ENCODE data around the gene WASL. TPM values are rescaled to one million over a fixed set of nuclear protein-coding genes. Genes with fewer than 3 reads are reported as not detected.

The WASL gene
- total RNA-seq, 4 donors from 2014 or later: 29.3 to 40.0 (median 29.7) TPM

- Histone ChIP-seq H3K36me3 (no peaks in the 10 kb centered on the region), H3K4me1 (peaks cover 14% of the 10 kb centered on the region), H3K27me3 (no peaks in the 10 kb centered on the region), H3K27ac (no peak overlapping the region), H3K9me3 (no peaks in the 10 kb centered on the region), H3K4me3 (no peak overlapping the region)
- TF ChIP-seq POLR2A (IDR thresholded peaks at IDR 0.05): no peak
- no peak for TF ChIP-seq POLR2AphosphoS5 (IDR thresholded peaks at IDR 0.05)
- no peak for TF ChIP-seq CTCF (IDR thresholded peaks at IDR 0.05)
- TF ChIP-seq EP300 (IDR thresholded peaks at IDR 0.05): no peak
- no peak for DNase-seq (ENCODE audit: low spot score in 2 of 2)
- 86% methylated on average over 1 of the region's 1 CpG for WGBS
Observed at GRCh38 chr7:123755338-123755737, 6.5 kb upstream of the WASL start.

GRCh38 chr7:123754271-123754871 is 5.6 kb upstream of the WASL start:
- TF ChIP-seq POLR2AphosphoS5 (IDR thresholded peaks at IDR 0.05) (no peak), CTCF (IDR thresholded peaks at IDR 0.05) (no peak), POLR2A (IDR thresholded peaks at IDR 0.05) (no peak), EP300 (IDR thresholded peaks at IDR 0.05) (no peak)
- Histone ChIP-seq H3K27me3 (no peaks in the 10 kb centered on the region), H3K9me3 (no peaks in the 10 kb centered on the region), H3K4me3 (no peak overlapping the region), H3K36me3 (no peaks in the 10 kb centered on the region), H3K27ac (no peak overlapping the region), H3K4me1 (peaks cover 23% of the 10 kb centered on the region)
- WGBS: 85% methylated on average over 3 of the region's 3 CpGs
- DNase-seq (ENCODE audit: low spot score in 2 of 2): no peak

GRCh38 chr7:123752534-123752933 is 3.7 kb upstream of the WASL start:
- Histone ChIP-seq H3K27ac (no peak overlapping the region), H3K36me3 (no peaks in the 10 kb centered on the region), H3K4me1 (peaks cover 29% of the 10 kb centered on the region), H3K4me3 (no peak overlapping the region), H3K9me3 (no peaks in the 10 kb centered on the region), H3K27me3 (no peaks in the 10 kb centered on the region)
- DNase-seq (ENCODE audit: low spot score in 2 of 2): no peak
- WGBS: 86% methylated on average over 3 of the region's 3 CpGs
- TF ChIP-seq CTCF (IDR thresholded peaks at IDR 0.05) (no peak), EP300 (IDR thresholded peaks at IDR 0.05) (no peak), POLR2A (IDR thresholded peaks at IDR 0.05) (no peak), POLR2AphosphoS5 (IDR thresholded peaks at IDR 0.05) (no peak)

GRCh38 chr7:123751821-123752220 is 3.0 kb upstream of the WASL start:
- Histone ChIP-seq H3K36me3 (no peaks in the 10 kb centered on the region), H3K9me3 (no peaks in the 10 kb centered on the region), H3K4me3 (no peak overlapping the region), H3K27me3 (no peaks in the 10 kb centered on the region), H3K27ac (no peak overlapping the region), H3K4me1 (peaks cover 36% of the 10 kb centered on the region)
- 97% methylated on average over 1 of the region's 1 CpG for WGBS
- DNase-seq (ENCODE audit: low spot score in 2 of 2): no peak
- TF ChIP-seq CTCF (IDR thresholded peaks at IDR 0.05): no peak
- no peak for TF ChIP-seq EP300 (IDR thresholded peaks at IDR 0.05)
- no peak for TF ChIP-seq POLR2AphosphoS5 (IDR thresholded peaks at IDR 0.05)
- no peak for TF ChIP-seq POLR2A (IDR thresholded peaks at IDR 0.05)

- no peak overlapping the region for H3K27ac ChIP-seq
Observed at GRCh38 chr7:123750389-123751230, 1.8 kb upstream of the WASL start.

More at GRCh38 chr7:123750389-123751230, 1.8 kb upstream of the WASL start:
- H3K36me3 ChIP-seq: no peaks in the 10 kb centered on the region
- TF ChIP-seq EP300 (IDR thresholded peaks at IDR 0.05): no peak
- TF ChIP-seq POLR2A (IDR thresholded peaks at IDR 0.05): no peak
- TF ChIP-seq POLR2AphosphoS5 (IDR thresholded peaks at IDR 0.05): no peak
- TF ChIP-seq CTCF (IDR thresholded peaks at IDR 0.05): no peak
- H3K4me1 ChIP-seq: peaks cover 48% of the 10 kb centered on the region
- DNase-seq (ENCODE audit: low spot score in 2 of 2): no peak
- 96% methylated on average over 2 of the region's 2 CpGs for WGBS
- H3K9me3 ChIP-seq: no peaks in the 10 kb centered on the region
- H3K27me3 ChIP-seq: no peaks in the 10 kb centered on the region
- no peak overlapping the region for H3K4me3 ChIP-seq
